Astrocyte of the spinal cord (primary cell): Measurements from ENCODE around the gene WNT4.

ENCODE experiments used
- DNase-seq: peaks from one replicate; pipeline ENCODE4 v3.0.0; 2011; ENCODE audit warnings: low read depth, low spot score
- H3K4me3 ChIP-seq: 2 replicates; pipeline ENCODE4 v1.5.1; 2011; ENCODE audit warnings: low read depth, mild to moderate bottlenecking, low read length, moderate library complexity
- in situ Hi-C: cut with HindIII; loops from 2 replicates; pipeline ENCODE4 v1.10.0; 2017; ENCODE audit warnings: low sequenced_read_pairs
- TF ChIP-seq, protein P1 (sequence below): IDR thresholded peaks from 2 replicates; pipeline ENCODE4 v1.5.1; 2012; ENCODE audit warnings: low read depth, mild to moderate bottlenecking, low read length, inconsistent platforms

The WNT4 gene

GRCh38 chr1:22127248-22127647, 15.6 kb downstream of the WNT4 start:
- DNase-seq: no peak
- TF ChIP-seq, protein P1, sequence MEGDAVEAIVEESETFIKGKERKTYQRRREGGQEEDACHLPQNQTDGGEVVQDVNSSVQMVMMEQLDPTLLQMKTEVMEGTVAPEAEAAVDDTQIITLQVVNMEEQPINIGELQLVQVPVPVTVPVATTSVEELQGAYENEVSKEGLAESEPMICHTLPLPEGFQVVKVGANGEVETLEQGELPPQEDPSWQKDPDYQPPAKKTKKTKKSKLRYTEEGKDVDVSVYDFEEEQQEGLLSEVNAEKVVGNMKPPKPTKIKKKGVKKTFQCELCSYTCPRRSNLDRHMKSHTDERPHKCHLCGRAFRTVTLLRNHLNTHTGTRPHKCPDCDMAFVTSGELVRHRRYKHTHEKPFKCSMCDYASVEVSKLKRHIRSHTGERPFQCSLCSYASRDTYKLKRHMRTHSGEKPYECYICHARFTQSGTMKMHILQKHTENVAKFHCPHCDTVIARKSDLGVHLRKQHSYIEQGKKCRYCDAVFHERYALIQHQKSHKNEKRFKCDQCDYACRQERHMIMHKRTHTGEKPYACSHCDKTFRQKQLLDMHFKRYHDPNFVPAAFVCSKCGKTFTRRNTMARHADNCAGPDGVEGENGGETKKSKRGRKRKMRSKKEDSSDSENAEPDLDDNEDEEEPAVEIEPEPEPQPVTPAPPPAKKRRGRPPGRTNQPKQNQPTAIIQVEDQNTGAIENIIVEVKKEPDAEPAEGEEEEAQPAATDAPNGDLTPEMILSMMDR: no peak
- in situ Hi-C loops: no loop called here
- H3K4me3 ChIP-seq: no peak overlapping the region

- no peak overlapping the region for H3K4me3 ChIP-seq
- DNase-seq: no peak
- TF ChIP-seq, protein P1: no peak
- in situ Hi-C loops: no loop called here
These were observed 16.4 kb downstream of the WNT4 start for GRCh38 chr1:22126531-22126930.

- H3K4me3 ChIP-seq: no peak overlapping the region
- TF ChIP-seq, protein P1: no peak
- no peak for DNase-seq
- in situ Hi-C loops: no loop called here
These were observed 18.2 kb downstream of the WNT4 start for GRCh38 chr1:22124592-22125229.

DNA sequence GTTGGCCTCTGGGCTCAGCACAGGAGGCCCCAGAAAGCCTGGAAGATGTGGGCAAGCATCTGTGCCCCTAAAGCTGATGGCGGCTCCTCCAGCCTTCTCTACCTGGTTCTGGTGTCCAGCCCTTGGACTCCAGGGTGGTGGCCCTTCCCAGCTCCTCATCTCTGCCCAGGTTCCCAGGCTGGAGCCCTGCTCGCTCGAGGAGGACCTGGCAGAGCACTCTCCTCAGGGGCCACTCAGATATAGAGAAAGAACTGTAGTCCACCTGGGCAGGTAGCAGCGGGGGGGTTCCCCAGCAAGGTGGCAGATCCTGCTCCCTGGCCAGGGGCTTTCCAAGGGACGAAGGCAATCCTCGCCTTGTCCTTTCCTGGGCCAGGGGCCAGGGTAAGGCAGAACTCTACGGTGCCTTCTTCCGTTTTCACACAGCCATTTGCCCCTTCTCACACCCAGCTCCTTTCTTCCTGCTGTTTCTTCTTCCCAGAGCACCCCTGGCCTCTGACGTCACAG, 18.9 kb downstream of the WNT4 start:
- H3K4me3 ChIP-seq: no peak overlapping the region
- DNase-seq: no peak
- in situ Hi-C loops: no loop called here
- TF ChIP-seq, protein P1: no peak

DNA sequence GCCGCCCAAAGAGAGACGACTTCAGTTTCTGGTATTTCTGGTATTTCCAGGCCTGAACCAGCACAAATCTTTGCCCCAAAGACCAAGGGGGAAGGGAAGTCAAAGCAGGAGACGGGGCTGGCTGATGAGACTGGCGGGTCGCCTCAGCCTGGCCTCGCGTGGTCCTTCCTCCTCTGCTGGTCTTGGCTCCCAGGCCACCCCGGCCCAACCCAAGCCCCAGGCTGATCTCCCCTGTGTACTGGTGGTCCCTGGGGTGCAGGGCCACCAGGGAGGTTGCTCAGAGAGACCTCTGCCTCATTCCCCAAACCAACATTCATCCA, 19.9 kb downstream of the WNT4 start:
- H3K4me3 ChIP-seq: no peak overlapping the region
- TF ChIP-seq, protein P1: no peak
- in situ Hi-C loops: no loop called here
- no peak for DNase-seq

- in situ Hi-C loops: no loop called here
- TF ChIP-seq, protein P1: no peak
- no peak overlapping the region for H3K4me3 ChIP-seq
- no peak for DNase-seq
These were observed 20.4 kb downstream of the WNT4 start for GRCh38 chr1:22122273-22123070.
